HL-60 (cell line): ENCODE results near the gene RDH8.

Experiments used
- GABPA ChIP-seq: IDR thresholded peaks from 2 replicates; pipeline ENCODE4 v1.6.1; 2012; ENCODE audit warnings: low read depth
- POLR2AphosphoS5 ChIP-seq: IDR thresholded peaks from 2 replicates; pipeline ENCODE4 v1.6.1; 2012; ENCODE audit warnings: low read depth
- SPI1 ChIP-seq: IDR thresholded peaks from 2 replicates; pipeline ENCODE4 v1.6.1; 2012; ENCODE audit warnings: low read depth, mild to moderate bottlenecking, borderline replicate concordance

DNA sequence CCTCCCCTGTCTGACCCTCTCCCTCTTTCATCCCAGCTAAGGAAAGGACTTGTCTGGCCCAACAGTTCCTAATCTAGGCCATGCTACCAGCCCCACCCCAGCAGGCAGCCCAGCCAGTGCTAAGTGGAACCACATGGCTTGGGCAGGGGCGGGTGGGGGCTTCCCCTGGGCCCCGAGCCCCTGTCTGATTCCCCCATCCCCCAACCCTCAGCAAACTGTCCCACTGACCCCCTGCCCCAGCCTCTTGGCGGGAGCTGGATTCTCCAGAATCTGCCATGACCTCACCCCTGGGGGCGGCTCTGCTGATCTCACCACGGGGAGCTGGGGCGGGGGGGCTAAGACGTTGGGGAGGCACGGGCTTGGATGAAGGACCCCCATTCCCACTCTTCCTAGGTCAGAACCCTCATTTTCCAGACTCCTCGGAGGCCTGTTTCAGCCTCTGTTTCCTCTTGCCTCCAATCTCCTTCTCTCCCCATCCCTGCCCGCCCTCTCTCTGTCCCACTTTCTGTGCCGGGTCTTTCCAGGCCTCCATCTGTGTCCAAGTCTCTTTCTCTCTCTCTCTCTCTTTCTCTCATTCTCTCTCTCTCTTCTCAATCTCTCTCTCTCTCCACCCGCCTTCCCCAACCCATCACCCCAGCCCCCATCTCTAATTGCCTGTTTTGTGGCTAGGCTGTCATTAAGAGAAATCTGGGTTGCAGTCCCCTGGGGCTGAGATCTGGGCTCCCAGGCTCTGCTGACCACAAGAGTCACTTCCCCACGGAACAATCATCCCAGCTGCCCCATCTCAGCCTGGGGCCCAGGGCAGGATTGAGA lies 5.7 kb upstream of the RDH8 start:
- TF ChIP-seq SPI1, result no peak
- no peak for TF ChIP-seq POLR2AphosphoS5
- no peak for TF ChIP-seq GABPA
